Measurements from ENCODE around the gene CFAP221.

DNA sequence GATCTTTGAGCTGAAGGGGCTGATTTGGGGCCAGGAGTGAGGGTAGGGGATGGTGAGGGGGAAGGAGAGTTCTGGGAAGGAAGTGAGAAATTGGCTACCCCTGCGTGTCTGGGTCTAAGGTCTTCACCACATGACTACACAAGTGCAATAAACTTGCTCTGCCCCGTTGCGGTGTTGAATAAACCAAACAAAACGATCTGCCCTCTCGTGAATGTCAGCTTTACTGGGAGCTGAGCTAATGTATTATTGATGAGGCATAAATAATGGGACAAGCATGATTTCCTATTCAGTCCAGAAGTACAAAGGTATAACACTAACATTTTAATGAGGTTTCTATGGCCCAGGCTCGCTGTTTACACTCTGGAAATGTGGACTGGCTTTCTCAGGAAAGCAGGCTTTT is 8.0 kb upstream of the CFAP221 start:
- TF ChIP-seq ZNF274 (IDR thresholded peaks at IDR 0.05; ENCODE audit: insufficient read depth, insufficient read length) (no peak), NFXL1 (IDR thresholded peaks at IDR 0.05; ENCODE audit: borderline replicate concordance) (no peak), CHD1 (IDR thresholded peaks at IDR 0.05; ENCODE audit: low read depth, low read length) (no peak)
